Measurements from ENCODE around the gene SYT15.

The SYT15 gene

DNA sequence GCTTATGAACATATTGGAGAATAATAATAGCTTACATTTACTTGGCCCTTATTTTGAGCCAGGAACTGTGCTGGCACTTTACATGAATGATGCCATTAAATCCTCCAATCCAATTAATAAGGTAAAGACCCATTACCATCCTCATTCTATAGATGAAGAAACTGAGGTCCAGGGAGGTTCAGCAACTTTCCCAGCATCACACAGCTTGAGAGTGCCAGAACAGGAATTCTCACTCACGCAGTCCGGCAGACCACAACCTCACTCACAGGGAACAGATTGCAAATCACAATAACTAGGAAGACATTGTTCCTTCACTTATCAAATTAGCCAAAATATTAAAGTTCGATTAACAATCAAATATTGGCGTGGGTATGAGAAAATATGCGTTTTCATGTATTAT lies 40.8 kb upstream of the SYT15 start:
- Histone ChIP-seq H3K4me3 (replicated peaks; ENCODE audit: insufficient read depth, low read length) (no peak overlapping the region), H3K27ac (replicated peaks) (no peak overlapping the region), H3K27me3 (ENCODE audit: insufficient read depth, poor library complexity, severe bottlenecking) (peaks cover 10% of the 10 kb centered on the region)
- DNase-seq (ENCODE audit: low read depth in 1 of 2, low spot score in 1 of 2) = no peak
- TF ChIP-seq CTCF (IDR thresholded peaks at IDR 0.05; ENCODE audit: insufficient read depth, low read length) = no peak
- no peak for TF ChIP-seq REST (IDR thresholded peaks at IDR 0.05; ENCODE audit: insufficient replicate concordance, low read depth)
- no peak for TF ChIP-seq SPI1 (IDR thresholded peaks at IDR 0.05; ENCODE audit: borderline replicate concordance, low read depth)
- no peak for TF ChIP-seq GABPA (IDR thresholded peaks at IDR 0.05; ENCODE audit: low read depth)
- no peak for TF ChIP-seq POLR2AphosphoS5 (IDR thresholded peaks at IDR 0.05; ENCODE audit: low read depth)

- Histone ChIP-seq H3K4me3 (replicated peaks; ENCODE audit: insufficient read depth, low read length) (no peak overlapping the region), H3K27ac (replicated peaks) (no peak overlapping the region), H3K27me3 (ENCODE audit: insufficient read depth, poor library complexity, severe bottlenecking) (peaks cover 10% of the 10 kb centered on the region)
- no peak for DNase-seq (ENCODE audit: low read depth in 1 of 2, low spot score in 1 of 2)
- TF ChIP-seq POLR2AphosphoS5 (IDR thresholded peaks at IDR 0.05; ENCODE audit: low read depth) (no peak), GABPA (IDR thresholded peaks at IDR 0.05; ENCODE audit: low read depth) (no peak), CTCF (IDR thresholded peaks at IDR 0.05; ENCODE audit: insufficient read depth, low read length) (no peak)
These were observed 40.1 kb upstream of the SYT15 start for GRCh38 chr10:46538717-46539426.

- Histone ChIP-seq H3K27ac (replicated peaks) (no peak overlapping the region), H3K27me3 (ENCODE audit: insufficient read depth, poor library complexity, severe bottlenecking) (peaks cover 10% of the 10 kb centered on the region), H3K4me3 (replicated peaks; ENCODE audit: insufficient read depth, low read length) (no peak overlapping the region)
- TF ChIP-seq SPI1 (IDR thresholded peaks at IDR 0.05; ENCODE audit: borderline replicate concordance, low read depth) (no peak), POLR2AphosphoS5 (IDR thresholded peaks at IDR 0.05; ENCODE audit: low read depth) (no peak), CTCF (IDR thresholded peaks at IDR 0.05; ENCODE audit: insufficient read depth, low read length) (no peak), REST (IDR thresholded peaks at IDR 0.05; ENCODE audit: insufficient replicate concordance, low read depth) (no peak), GABPA (IDR thresholded peaks at IDR 0.05; ENCODE audit: low read depth) (no peak)
- DNase-seq (ENCODE audit: low read depth in 1 of 2, low spot score in 1 of 2) = no peak
These were observed 39.1 kb upstream of the SYT15 start for GRCh38 chr10:46539596-46540411.

Measured in HL-60 (cell line).